HUES64 (cell line): ENCODE data around the gene ZHX3. TPM values are rescaled to one million over a fixed set of nuclear protein-coding genes. Genes with fewer than 3 reads are reported as not detected.
A peak's percentile ranks its signal among the peaks of the same experiment; 100 is the strongest.

Experiments
- H3K27ac ChIP-seq: 2 replicates; pipeline ENCODE4 v1.7.0; 2013; ENCODE audit warnings: low read depth, low read length, inconsistent platforms
- H3K27me3 ChIP-seq: 2 replicates; pipeline ENCODE4 v1.6.1; 2013; ENCODE audit warnings: mild to moderate bottlenecking, low read length; ENCODE audit not compliant: insufficient read depth
- H3K36me3 ChIP-seq: 2 replicates; pipeline ENCODE4 v1.6.1; 2013; ENCODE audit warnings: mild to moderate bottlenecking, low read length; ENCODE audit not compliant: insufficient read depth
- H3K4me1 ChIP-seq: 2 replicates; pipeline ENCODE4 v1.6.1; 2013; ENCODE audit warnings: mild to moderate bottlenecking, low read length, moderate library complexity; ENCODE audit not compliant: insufficient read depth
- H3K4me3 ChIP-seq: 2 replicates; pipeline ENCODE4 v1.5.1; 2013; ENCODE audit warnings: mild to moderate bottlenecking, low read length, moderate library complexity
- H3K9ac ChIP-seq: 2 replicates; pipeline ENCODE4 v1.6.1; 2013; ENCODE audit warnings: mild to moderate bottlenecking, low read depth, low read length
- H3K9me3 ChIP-seq: 2 replicates; pipeline ENCODE4 v1.6.1; 2013; ENCODE audit warnings: low read depth, low read length; ENCODE audit not compliant: insufficient read depth
- WGBS: fragments of 150-250, 120-280 bp; methylation state at CpG from one replicate; pipeline ENCODE4 v1.1.7; 2013; ENCODE audit warnings: missing lambda C conversion rate; 5-methylcytosine and 5-hydroxymethylcytosine counted together
- polyA plus RNA-seq, 2 experiments: library from polyadenylated mRNA; stranded (reverse); fragments of 50-300 nt; gene quantifications; one replicate each; pipeline ENCODE4 v1.2.3, GENCODE V29; 2013

ZHX3 gene
- 2.6 TPM for polyA plus RNA-seq (2013, experiment 1 of 2)
- polyA plus RNA-seq (2013, experiment 2 of 2) = 3.9 TPM

DNA sequence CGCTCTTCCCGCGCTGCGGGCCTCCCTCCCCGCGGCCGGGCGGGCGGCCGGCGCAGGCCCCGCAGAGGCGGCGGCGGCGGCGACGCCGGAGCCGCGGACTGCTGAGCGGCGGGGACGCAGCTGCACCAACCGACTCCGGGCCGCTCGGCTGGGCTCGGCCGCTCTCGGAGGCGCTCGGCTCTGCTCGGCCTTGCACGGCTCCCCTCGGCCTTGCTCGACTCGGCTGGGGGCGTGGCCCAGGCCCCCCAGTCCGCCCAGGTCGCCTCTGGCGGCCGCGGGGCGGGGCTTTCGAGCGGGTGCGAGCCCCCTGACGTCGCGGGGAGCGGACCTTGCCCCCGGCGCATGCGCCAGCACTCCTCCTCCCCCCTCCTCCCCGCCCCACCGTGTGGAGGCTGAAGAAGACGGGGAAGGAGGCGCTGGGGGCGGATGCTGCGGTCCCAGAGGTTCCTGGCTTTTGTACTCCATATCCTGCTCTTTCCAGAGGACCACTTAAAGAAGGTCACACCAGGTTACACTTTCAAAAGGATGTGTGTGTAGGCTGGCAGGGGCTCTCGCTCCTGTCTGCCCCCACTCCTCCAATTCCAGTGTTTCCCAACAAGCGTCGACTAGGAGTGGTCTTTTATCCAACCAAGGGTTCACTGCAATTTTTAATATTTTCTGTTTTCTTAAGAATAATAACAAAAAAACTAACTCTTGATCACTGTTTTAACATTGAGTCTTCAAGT lies at the start of gene ZHX3:
ZHX3 (minus strand) TSS at position 186 of the 725 bp plus-strand sequence. CDS start 112,815 bp downstream, outside the sequence.
- Histone ChIP-seq H3K4me3 (peak within 1 kb of the TSS; percentile 85), H3K4me1 (peaks cover 8% of the 10 kb centered on the region), H3K27ac (no peak within 1 kb of the TSS), H3K9me3 (no peaks in the 10 kb centered on the region), H3K9ac (peak within 1 kb of the TSS; percentile 60), H3K36me3 (no peaks in the 10 kb centered on the region), H3K27me3 (peaks cover 3% of the 10 kb centered on the region; the same call in 1 of the 2 replicates)
- WGBS = 1% methylated on average over 63 of the region's 64 CpGs

DNA sequence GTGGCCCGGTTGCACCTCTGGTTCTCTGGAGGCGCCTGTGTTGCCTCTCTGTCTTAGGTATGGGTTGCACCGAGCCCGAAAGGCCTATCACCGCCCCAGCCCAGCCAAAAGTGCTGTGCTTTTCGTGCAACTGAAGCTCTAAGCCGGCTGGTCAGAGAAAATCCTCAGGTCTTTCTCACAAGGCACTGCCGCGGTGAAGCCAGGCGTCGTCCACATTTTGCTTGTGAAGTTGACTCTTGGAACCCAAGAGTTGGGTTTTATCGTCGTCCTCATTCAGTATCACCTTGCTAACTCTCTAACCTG lies 49.8 kb upstream of the ZHX3 start:
- Histone ChIP-seq H3K27ac (no peak overlapping the region), H3K4me3 (peak overlapping the region; percentile 61), H3K36me3 (no peaks in the 10 kb centered on the region), H3K4me1 (no peaks in the 10 kb centered on the region), H3K27me3 (peaks cover 47% of the 10 kb centered on the region), H3K9me3 (peaks cover 7% of the 10 kb centered on the region; the same call in 1 of the 2 replicates), H3K9ac (no peak overlapping the region)
- 47% methylated on average over 13 of the region's 13 CpGs for WGBS

- peaks cover 5% of the 10 kb centered on the region; the same call in 1 of the 2 replicates for H3K9me3 ChIP-seq
- no peaks in the 10 kb centered on the region for H3K36me3 ChIP-seq
- peak within 1 kb of the TSS; percentile 61 for H3K4me3 ChIP-seq
- peak within 1 kb of the TSS; percentile 29; the same call in 1 of the 2 replicates for H3K9ac ChIP-seq
- WGBS = 3% methylated on average over 93 of the region's 93 CpGs
- peaks cover 47% of the 10 kb centered on the region for H3K27me3 ChIP-seq
- no peaks in the 10 kb centered on the region for H3K4me1 ChIP-seq
- no peak within 1 kb of the TSS for H3K27ac ChIP-seq
These were observed 49.2 kb upstream of the ZHX3 start, which contains the start of gene EMILIN3 for GRCh38 chr20:41366546-41367392. EMILIN3 (minus strand) TSS chr20:41366818; CDS start chr20:41366634, 184 bp downstream.

DNA sequence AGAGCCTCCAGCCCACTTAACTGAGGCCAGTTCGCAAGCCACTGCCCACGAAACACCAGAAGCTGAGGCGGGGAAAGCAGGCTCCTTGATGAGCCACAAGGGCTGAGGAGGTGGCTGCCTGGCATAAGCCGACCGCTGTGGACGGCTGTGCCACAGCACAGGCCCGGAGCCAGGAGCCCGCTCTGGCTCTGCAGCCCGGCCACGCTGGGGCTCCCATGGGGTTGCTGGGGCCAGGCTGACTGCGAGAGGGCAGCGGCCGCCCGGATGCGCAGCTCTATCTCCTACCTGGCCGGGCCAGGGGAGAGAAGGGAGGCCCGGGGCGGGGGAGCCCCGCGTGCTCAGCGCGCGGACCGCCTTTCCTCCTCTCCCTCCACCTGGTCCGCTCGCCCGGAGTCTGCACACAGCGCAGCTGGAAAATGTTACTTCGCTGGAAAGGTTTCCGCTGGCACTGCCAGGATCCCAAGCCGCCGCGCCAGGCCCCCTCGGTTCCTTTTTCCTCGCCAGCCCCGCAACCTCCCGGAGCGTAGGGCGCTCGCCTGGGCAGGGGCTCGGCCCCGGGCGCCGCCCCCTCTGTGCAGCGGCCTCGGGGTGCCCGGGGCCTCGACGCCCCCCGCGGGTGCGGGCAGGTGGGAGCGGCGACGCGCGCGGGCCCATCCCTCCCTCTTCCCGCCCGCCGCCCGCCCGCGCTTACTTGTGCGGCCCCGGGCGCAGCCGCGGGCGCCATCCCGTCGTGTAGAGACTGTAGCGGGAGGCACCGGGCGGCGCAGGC lies 48.4 kb upstream of the ZHX3 start:
- WGBS = 5% methylated on average over 76 of the region's 76 CpGs

DNA sequence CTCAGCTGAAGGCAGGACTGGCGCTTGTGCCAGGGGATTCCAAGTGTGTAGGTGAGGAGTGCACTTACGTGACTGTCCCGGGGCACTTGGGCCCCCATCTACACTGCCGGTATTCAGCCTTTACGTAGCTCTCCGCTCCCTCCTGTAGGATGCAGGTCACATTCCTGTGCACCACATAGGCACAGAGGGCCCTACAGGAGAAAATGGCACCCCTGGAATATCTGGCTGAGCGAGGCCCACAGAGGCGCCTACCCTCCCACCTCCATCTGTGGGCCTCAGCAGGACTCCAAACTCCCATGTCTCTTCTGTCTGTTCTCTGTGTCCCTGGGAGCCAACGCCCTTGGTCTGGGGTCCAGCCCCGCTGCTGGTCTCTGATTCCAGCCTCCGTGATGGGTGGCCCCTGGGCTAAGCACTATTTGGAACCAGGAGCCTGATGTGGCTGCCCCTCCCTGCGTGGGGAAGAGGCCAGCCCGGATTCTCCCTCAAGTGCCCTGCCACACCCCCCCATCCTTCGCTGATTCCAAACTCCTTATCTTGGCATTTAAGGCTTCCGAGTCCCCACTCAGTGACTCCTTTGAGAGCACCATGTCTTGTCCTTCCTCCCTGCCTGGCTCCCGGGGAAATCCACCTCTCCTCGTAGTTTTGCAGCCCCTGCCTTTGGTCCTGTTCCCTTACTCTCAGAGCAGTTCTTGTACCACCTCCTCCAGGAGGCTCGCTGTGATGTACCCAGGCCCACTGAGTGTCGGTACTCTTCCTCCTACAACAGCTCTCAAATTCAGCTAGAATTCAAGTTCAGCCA lies 47.6 kb upstream of the ZHX3 start:
- Histone ChIP-seq H3K9me3 (no peaks in the 10 kb centered on the region), H3K27ac (no peak overlapping the region), H3K27me3 (peaks cover 47% of the 10 kb centered on the region), H3K36me3 (no peaks in the 10 kb centered on the region), H3K4me1 (no peaks in the 10 kb centered on the region), H3K9ac (no peak overlapping the region), H3K4me3 (peak overlapping the region; percentile 61; the same call in 1 of the 2 replicates)
- 88% methylated on average over 19 of the region's 19 CpGs for WGBS

More for the DNA sequence above, 48.4 kb upstream of the ZHX3 start:
- H3K27ac ChIP-seq = no peak overlapping the region
- no peaks in the 10 kb centered on the region for H3K9me3 ChIP-seq
- peak overlapping the region; percentile 29; the same call in 1 of the 2 replicates for H3K9ac ChIP-seq
- H3K4me1 ChIP-seq = no peaks in the 10 kb centered on the region
- peak overlapping the region; percentile 61 for H3K4me3 ChIP-seq
- H3K36me3 ChIP-seq = no peaks in the 10 kb centered on the region
- peaks cover 47% of the 10 kb centered on the region for H3K27me3 ChIP-seq

- Histone ChIP-seq H3K4me3 (no peak overlapping the region), H3K27me3 (peaks cover 47% of the 10 kb centered on the region), H3K9ac (no peak overlapping the region), H3K27ac (no peak overlapping the region), H3K9me3 (no peaks in the 10 kb centered on the region), H3K36me3 (no peaks in the 10 kb centered on the region), H3K4me1 (no peaks in the 10 kb centered on the region)
- 91% methylated on average over 13 of the region's 13 CpGs for WGBS
These were observed 46.8 kb upstream of the ZHX3 start for GRCh38 chr20:41364236-41364855.

DNA sequence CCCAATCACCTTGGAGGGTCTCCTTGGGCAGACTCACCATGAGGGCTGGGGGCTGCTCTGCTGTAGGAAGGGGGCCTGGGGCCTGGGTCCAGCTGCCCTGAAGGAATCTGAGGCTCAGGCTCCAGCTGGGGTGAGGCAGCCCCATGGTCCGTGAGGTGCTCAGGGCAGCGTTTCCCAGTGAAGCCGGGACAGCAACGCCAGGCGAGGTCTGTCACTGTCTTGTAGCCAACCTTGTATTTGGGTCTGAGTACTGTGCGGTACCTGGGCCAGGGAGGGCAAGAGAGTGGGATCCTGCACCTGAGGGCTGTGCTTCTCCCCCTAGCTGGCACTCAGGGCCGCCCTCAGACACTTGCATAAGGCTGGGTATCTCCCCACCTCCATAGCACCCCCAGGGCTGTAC lies 46.1 kb upstream of the ZHX3 start:
- H3K27me3 ChIP-seq = peaks cover 42% of the 10 kb centered on the region
- 91% methylated on average over 6 of the region's 7 CpGs for WGBS
- no peaks in the 10 kb centered on the region for H3K36me3 ChIP-seq
- H3K27ac ChIP-seq = no peak overlapping the region
- H3K9ac ChIP-seq = no peak overlapping the region
- H3K4me3 ChIP-seq = no peak overlapping the region
- no peaks in the 10 kb centered on the region for H3K9me3 ChIP-seq
- no peaks in the 10 kb centered on the region for H3K4me1 ChIP-seq

DNA sequence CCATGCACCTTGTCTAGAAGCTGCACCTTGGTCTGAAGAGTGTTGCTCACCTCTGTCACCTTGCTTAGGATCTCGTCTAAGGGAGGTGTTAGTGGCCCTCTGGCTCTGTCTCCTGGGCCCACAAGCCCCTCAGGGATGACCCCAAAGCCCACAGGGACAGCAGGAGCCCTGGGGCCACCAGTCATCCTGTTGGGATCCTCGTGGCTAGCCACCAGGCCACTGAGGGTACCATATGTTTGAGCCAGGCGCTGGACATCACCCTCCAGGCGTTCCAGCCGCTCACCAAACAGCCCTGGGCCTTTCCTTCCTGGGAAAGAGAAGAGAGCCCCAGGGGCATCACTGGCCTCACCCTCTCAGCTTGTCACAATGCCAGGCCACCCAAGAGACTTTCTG lies 45.2 kb upstream of the ZHX3 start:
- Histone ChIP-seq H3K36me3 (no peaks in the 10 kb centered on the region), H3K27me3 (peaks cover 36% of the 10 kb centered on the region), H3K4me1 (no peaks in the 10 kb centered on the region), H3K4me3 (no peak overlapping the region), H3K9me3 (no peaks in the 10 kb centered on the region), H3K27ac (no peak overlapping the region), H3K9ac (no peak overlapping the region)
- WGBS = 92% methylated on average over 5 of the region's 5 CpGs

DNA sequence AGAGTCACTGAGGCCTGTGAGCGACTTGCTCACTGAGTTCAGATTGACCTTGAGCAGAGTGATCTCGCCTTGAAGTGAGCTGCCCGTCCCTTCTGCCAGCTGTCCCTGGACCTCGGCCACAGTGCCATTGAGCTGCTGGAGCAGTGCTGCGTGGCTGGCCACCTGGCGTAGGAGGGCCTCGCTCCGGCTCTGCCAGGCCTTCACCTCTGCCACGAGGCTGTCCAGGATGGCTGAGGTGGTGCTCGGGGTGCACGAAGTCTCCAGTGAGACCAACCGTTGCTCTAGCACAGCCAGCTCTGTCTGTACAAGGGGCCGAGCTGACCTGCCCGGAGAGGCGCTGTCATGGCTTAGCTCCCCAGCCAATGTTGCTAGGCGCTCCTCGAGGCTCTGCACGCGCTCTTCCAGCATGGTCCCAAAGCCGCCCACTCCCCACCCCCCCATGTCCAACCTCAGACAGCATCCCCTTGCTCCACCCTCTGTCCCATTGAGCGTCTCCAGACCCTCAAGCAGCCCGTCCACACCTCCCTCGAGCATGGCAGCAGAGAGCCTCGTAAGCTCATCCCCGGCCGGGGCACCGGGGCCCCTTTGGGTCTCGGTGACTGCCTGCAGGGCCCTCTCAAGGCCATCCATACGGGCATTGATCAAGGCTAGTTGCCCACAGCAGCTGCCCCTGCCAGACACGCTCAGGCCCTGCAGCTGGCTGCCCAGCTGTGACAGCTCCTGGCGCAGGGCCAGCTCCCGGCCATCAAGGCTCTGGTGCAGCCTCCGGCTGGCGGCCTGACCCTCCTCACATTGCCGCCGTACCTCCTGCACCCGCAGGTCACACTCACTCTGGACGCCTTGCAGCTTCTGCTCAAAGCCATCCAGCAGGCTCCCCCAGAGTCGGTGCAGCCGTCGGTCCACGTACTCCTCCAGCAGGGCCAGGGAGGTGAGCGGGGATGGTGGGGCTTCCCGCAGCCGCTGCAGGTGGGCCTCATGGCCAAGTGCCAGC lies 44.5 kb upstream of the ZHX3 start:
- Histone ChIP-seq H3K27ac (no peak overlapping the region), H3K9me3 (no peaks in the 10 kb centered on the region), H3K27me3 (peaks cover 29% of the 10 kb centered on the region), H3K9ac (no peak overlapping the region), H3K4me3 (no peak overlapping the region), H3K36me3 (no peaks in the 10 kb centered on the region), H3K4me1 (no peaks in the 10 kb centered on the region)
- 93% methylated on average over 45 of the region's 45 CpGs for WGBS
